Sigmoid colon (tissue), 7 donors: ENCODE results near the gene ARL5B. TPM values are rescaled to one million over a fixed set of nuclear protein-coding genes. Genes with fewer than 3 reads are reported as not detected.
A peak's percentile ranks its signal among the peaks of the same experiment; 100 is the strongest.
"Not testable (repeated sequence)": the region's sequence is repeated elsewhere in the genome, so short reads cannot be mapped to it uniquely, and the experiment has no call there.

Experiments
- DNase-seq: peaks from one replicate; pipeline ENCODE4 v3.0.0-alpha.2; 2019
- H3K27ac ChIP-seq, 4 donors: fragments of 200-600 bp; sonication (generic); one replicate each; pipeline ENCODE4 v1.5.1; 2016 to 2019; ENCODE audit warnings: mild to moderate bottlenecking in 1 of 4
- H3K27me3 ChIP-seq, 3 donors: fragments of 200-600 bp; sonication (generic); one replicate each; pipeline ENCODE4 v1.5.1; 2019; ENCODE audit warnings: mild to moderate bottlenecking in 1 of 3
- H3K36me3 ChIP-seq, 4 donors: fragments of 200-600 bp; sonication (generic); one replicate each; pipeline ENCODE4 v1.5.1; 2016 to 2019
- H3K4me1 ChIP-seq, 4 donors: fragments of 200-600 bp; sonication (generic); one replicate each; pipeline ENCODE4 v1.5.1; 2017 to 2019
- H3K4me3 ChIP-seq, 4 donors: fragments of 200-600 bp; sonication (generic); one replicate each; pipeline ENCODE4 v1.5.1; 2017 to 2019; ENCODE audit warnings: mild to moderate bottlenecking in 2 of 4, moderate library complexity in 1 of 4
- H3K9me3 ChIP-seq, 4 donors: fragments of 200-600 bp in 3 of 4; sonication (generic) in 3 of 4; one replicate each; pipeline versions ENCODE4 v1.5.1 to v1.6.1; 2013 to 2019
- EP300 ChIP-seq, 4 donors: sonication (generic); formaldehyde crosslinking; IDR thresholded peaks; one replicate each; pipeline ENCODE4 v1.6.1; 2017; ENCODE audit warnings: antibody characterized with exemption in 4 of 4
- POLR2A ChIP-seq, 2 donors: fragments of 450-650 bp; IDR thresholded peaks; one replicate each; pipeline ENCODE4 v1.6.1; 2016; ENCODE audit warnings: antibody characterized with exemption in 2 of 2, mild to moderate bottlenecking in 2 of 2, moderate library complexity in 2 of 2
- POLR2AphosphoS5 ChIP-seq, 4 donors: sonication (generic); formaldehyde crosslinking; IDR thresholded peaks; one replicate each; pipeline ENCODE4 v1.6.1; 2017; ENCODE audit warnings: antibody characterized with exemption in 4 of 4
- WGBS, 2 donors: extraction: QIAGEN DNeasy Blood & Tissue Kit; methylation state at CpG; one replicate each; pipeline ENCODE4 v1.1.7; 2013; 5-methylcytosine and 5-hydroxymethylcytosine counted together
- intact Hi-C: fragments of 100-400 bp; cut with DNase I; formaldehyde crosslinking; loops from one replicate; pipeline ENCODE4 v1.15.1; 2023
- polyA plus RNA-seq, 3 donors: library from polyadenylated mRNA; stranded (reverse); fragments of 200-250 nt; gene quantifications; one replicate each; pipeline ENCODE4 v1.2.3, GENCODE V29; 2013
- total RNA-seq, 4 donors: library from RNA; depleted of rRNA; stranded (reverse); fragments of >200 nt; gene quantifications; one replicate each; pipeline ENCODE4 v1.1.0, GENCODE V29; 2016
- TF ChIP-seq, protein P1 (sequence below), 4 experiments: fragments of 450-650 bp in 3 of 4; fragments of 200-600 bp in 1 of 4; IDR thresholded peaks; one replicate each; pipeline ENCODE4 v1.5.1; 2016 to 2019; ENCODE audit warnings: antibody characterized with exemption in 4 of 4, mild to moderate bottlenecking in 3 of 4, moderate library complexity in 2 of 4
- donor health status: healthy with polysubstance abuse.
- donor health status: Bipolar disorder and iron deficiency.
- donor health status: healthy.

Gene ARL5B
- total and polyA plus RNA-seq, 7 donors = 3.0 to 11.2 (median 9.0) TPM

DNA sequence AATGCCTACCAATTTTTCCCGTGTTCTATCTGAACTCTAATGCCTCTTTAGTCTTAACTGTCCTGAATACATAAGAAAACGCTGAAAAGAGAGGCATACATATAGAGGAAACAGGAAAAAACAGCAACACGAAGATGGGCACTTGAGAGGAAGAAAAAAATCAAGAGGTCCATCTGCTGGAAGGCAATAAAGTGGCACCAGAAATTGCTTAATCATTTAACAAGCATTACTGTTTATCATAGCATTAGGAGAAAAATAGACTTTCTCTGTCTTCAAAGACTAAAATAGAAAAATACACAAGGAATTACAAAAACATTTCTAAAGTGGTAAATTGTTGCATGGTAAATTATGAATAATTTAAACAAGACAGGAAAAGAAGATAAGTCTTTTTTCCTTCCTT, 42.9 kb upstream of the ARL5B start:
- intact Hi-C loops = no loop called here
- no peaks in the 10 kb centered on the region for H3K9me3 ChIP-seq
- no peak for TF ChIP-seq POLR2AphosphoS5 (IDR thresholded peaks at IDR 0.05)
- no peak for TF ChIP-seq POLR2A (IDR thresholded peaks at IDR 0.05)
- TF ChIP-seq, protein P1, sequence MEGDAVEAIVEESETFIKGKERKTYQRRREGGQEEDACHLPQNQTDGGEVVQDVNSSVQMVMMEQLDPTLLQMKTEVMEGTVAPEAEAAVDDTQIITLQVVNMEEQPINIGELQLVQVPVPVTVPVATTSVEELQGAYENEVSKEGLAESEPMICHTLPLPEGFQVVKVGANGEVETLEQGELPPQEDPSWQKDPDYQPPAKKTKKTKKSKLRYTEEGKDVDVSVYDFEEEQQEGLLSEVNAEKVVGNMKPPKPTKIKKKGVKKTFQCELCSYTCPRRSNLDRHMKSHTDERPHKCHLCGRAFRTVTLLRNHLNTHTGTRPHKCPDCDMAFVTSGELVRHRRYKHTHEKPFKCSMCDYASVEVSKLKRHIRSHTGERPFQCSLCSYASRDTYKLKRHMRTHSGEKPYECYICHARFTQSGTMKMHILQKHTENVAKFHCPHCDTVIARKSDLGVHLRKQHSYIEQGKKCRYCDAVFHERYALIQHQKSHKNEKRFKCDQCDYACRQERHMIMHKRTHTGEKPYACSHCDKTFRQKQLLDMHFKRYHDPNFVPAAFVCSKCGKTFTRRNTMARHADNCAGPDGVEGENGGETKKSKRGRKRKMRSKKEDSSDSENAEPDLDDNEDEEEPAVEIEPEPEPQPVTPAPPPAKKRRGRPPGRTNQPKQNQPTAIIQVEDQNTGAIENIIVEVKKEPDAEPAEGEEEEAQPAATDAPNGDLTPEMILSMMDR (IDR thresholded peaks at IDR 0.05) = no peak
- TF ChIP-seq EP300 (IDR thresholded peaks at IDR 0.05) = no peak
- no peak overlapping the region for H3K4me3 ChIP-seq
- no peak for DNase-seq
- 54 to 67% methylated on average over 3 of the region's 3 CpGs for WGBS, 2 donors
- no peak overlapping the region for H3K27ac ChIP-seq
- peaks cover 0 to 24% (median 0%) of the 10 kb centered on the region in 4 donors for H3K36me3 ChIP-seq
- H3K4me1 ChIP-seq = no peaks in the 10 kb centered on the region
- H3K27me3 ChIP-seq = no peaks in the 10 kb centered on the region

DNA sequence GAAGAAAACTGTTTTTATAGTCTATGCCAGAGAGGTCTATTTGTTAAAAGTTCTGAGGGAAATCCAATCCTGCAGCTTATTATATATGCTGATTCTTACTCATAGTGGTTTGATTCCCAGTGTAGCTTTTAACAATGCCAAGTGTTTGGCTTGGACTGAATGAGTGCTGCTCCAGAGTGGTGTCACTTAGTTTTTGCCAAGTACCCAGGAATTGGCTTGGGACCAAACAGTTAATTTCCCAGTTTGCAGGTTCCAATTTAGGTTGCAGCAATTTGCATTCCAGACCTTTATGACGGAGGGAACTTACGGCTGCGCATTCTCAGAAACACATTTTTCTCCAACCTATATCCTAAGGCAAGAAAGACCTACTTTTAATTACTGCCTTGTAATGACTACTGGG, 40.2 kb upstream of the ARL5B start:
- no peaks in the 10 kb centered on the region for H3K9me3 ChIP-seq
- no peak overlapping the region for H3K27ac ChIP-seq
- intact Hi-C loops = no loop called here
- H3K4me3 ChIP-seq = no peak overlapping the region
- DNase-seq = no peak
- peaks cover 0 to 12% (median 0%) of the 10 kb centered on the region in 4 donors for H3K36me3 ChIP-seq
- H3K27me3 ChIP-seq = no peaks in the 10 kb centered on the region
- no peaks in the 10 kb centered on the region for H3K4me1 ChIP-seq
- TF ChIP-seq EP300 (IDR thresholded peaks at IDR 0.05) (no peak), POLR2AphosphoS5 (IDR thresholded peaks at IDR 0.05) (no peak), POLR2A (IDR thresholded peaks at IDR 0.05) (no peak)
- TF ChIP-seq, protein P1 (IDR thresholded peaks at IDR 0.05) = no peak
- WGBS, 2 donors = 96 to 98% methylated on average over 3 of the region's 3 CpGs

DNA sequence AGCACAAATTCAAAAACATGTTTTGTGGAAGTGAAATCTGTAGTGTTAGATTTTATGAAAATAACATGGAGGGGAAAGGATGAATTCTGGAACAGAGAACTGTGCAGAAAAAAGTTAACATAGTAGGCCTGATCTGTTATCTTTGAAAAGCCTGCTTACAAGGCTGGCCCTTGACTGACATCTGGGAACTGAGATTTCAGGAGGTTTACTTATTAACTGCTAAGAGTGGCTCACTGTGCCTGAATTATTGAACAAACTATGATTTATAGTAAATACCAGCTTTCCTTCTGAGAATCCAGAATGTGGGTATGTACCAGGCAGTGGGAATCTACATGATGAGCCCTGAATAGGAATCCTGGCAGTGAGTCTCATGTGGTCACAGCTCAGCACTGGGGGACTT, 38.4 kb upstream of the ARL5B start:
- Histone ChIP-seq H3K36me3 (peaks cover 0 to 12% (median 0%) of the 10 kb centered on the region in 4 donors), H3K27me3 (no peaks in the 10 kb centered on the region), H3K9me3 (no peaks in the 10 kb centered on the region), H3K4me1 (no peaks in the 10 kb centered on the region), H3K4me3 (no peak overlapping the region), H3K27ac (no peak overlapping the region)
- no peak for TF ChIP-seq EP300 (IDR thresholded peaks at IDR 0.05)
- TF ChIP-seq POLR2A (IDR thresholded peaks at IDR 0.05) = no peak
- no peak for TF ChIP-seq POLR2AphosphoS5 (IDR thresholded peaks at IDR 0.05)
- TF ChIP-seq, protein P1 (IDR thresholded peaks at IDR 0.05) = no peak
- no peak for DNase-seq
- intact Hi-C loops = no loop called here

DNA sequence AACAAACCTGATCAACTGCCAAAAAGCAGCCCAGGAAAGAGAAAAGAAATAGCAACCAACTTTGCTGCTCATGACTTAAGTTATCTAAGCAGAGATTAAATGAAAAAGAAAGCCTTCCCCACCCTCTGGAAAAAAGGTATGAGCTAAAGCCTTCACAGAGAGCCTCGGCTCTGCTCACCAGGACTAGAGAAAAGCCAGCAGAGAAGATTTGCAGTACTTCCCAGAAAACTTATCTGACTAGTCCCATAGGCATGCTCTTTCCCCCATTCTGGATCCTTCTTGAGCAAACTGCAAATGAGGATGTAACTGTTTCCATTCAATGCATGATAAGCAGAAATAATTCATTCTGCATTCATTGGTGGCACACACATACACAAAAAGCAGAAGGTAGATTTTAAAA, 35.6 kb upstream of the ARL5B start:
- H3K9me3 ChIP-seq, DNase-seq, H3K27me3 ChIP-seq, intact Hi-C loops, H3K4me3 ChIP-seq: not testable (repeated sequence)
- Histone ChIP-seq H3K27ac (peak overlapping the region in 1 of 4 donors; percentile 49), H3K36me3 (peaks cover 0 to 12% (median 0%) of the 10 kb centered on the region in 4 donors), H3K4me1 (peaks cover 0 to 10% (median 0%) of the 10 kb centered on the region in 4 donors)
- WGBS, 2 donors = 60 to 88% methylated on average over 1 of the region's 1 CpG

DNA sequence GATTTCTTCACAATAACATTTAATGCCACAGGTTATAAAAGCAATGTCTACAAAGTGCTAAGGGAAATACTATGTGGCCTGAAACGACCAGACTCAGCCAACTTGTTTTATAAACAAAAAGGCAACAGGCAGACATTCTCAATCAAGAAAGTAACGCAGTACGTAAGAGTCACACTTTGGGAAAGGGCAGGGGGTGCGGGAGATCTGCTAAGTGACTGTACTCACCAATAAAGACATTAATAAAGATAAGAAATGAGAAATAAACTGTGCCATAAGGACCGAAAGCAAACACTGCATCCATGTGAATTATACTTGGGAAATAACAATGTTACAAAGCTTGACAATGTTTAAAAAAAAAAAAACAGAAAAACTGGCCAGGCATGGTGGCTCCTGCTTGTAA, 33.3 kb upstream of the ARL5B start:
- no peak for DNase-seq
- Histone ChIP-seq H3K27ac (peak overlapping the region in 2 of 4 donors; percentile 45 to 75), H3K27me3 (no peaks in the 10 kb centered on the region), H3K36me3 (peaks cover 0 to 9% (median 0%) of the 10 kb centered on the region in 4 donors), H3K4me1 (peaks cover 0 to 10% (median 0%) of the 10 kb centered on the region in 4 donors), H3K4me3 (no peak overlapping the region), H3K9me3 (no peaks in the 10 kb centered on the region)
- no peak for TF ChIP-seq POLR2AphosphoS5 (IDR thresholded peaks at IDR 0.05)
- no peak for TF ChIP-seq EP300 (IDR thresholded peaks at IDR 0.05)
- TF ChIP-seq, protein P1 (IDR thresholded peaks at IDR 0.05) = no peak
- TF ChIP-seq POLR2A (IDR thresholded peaks at IDR 0.05) = no peak
- 26 to 74% methylated on average over 5 of the region's 5 CpGs for WGBS, 2 donors
- intact Hi-C loops = no loop called here
